Measurements from ENCODE around the gene RSU1. TPM values are rescaled to one million over a fixed set of nuclear protein-coding genes. Genes with fewer than 3 reads are reported as not detected.

RSU1 gene
- total and polyA plus RNA-seq, 2 donors (not counting 3 experiments of a cell fraction or from before 2014, with no cell fraction given), result 80.2 to 104 TPM

- intact Hi-C loops (cut with micrococcal nuclease), result no loop called here
- Histone ChIP-seq H3K27ac (ENCODE audit: insufficient read depth, low read depth, low read length) (no peak overlapping the region), H3K9me1 (replicated peaks; ENCODE audit: control insufficient read depth, extremely low read depth, insufficient read depth, low read length) (no peaks in the 10 kb centered on the region), H3K9me3 (replicated peaks; ENCODE audit: control insufficient read depth, insufficient read depth, low read length) (no peaks in the 10 kb centered on the region), H4K20me1 (replicated peaks; ENCODE audit: control insufficient read depth, extremely low read depth, insufficient read depth, low read length) (no peaks in the 10 kb centered on the region), H3K4me1 (ENCODE audit: control insufficient read depth, extremely low read depth, insufficient read depth, low read length) (no peaks in the 10 kb centered on the region), H3K79me2 (ENCODE audit: control insufficient read depth, insufficient read depth, low read length) (no peaks in the 10 kb centered on the region), H3K9ac (replicated peaks; ENCODE audit: extremely low read depth, insufficient read depth, low read length) (no peak overlapping the region), H3K4me2 (ENCODE audit: insufficient read depth, low read length) (no peak overlapping the region), H3K27me3 (ENCODE audit: control insufficient read depth in 2 of 2, insufficient read depth in 2 of 2, low read length in 2 of 2) (no peaks in the 10 kb centered on the region), H3K36me3 (ENCODE audit: control insufficient read depth in 2 of 2, extremely low read depth in 1 of 2, insufficient read depth in 2 of 2, low read length in 2 of 2) (no peaks in the 10 kb centered on the region), H3K4me3 (replicated peaks in 1 of 3; ENCODE audit: insufficient read depth in 1 of 3, low read depth in 1 of 3, low read length in 3 of 3) (no peak overlapping the region), H2AFZ (ENCODE audit: low read depth, low read length) (no peak overlapping the region)
- dilution Hi-C loops (cut with MboI; ENCODE audit: extremely low pct_ligation_motif_present, low sequenced_read_pairs), result no loop called here
- DNase-seq (ENCODE audit: low read depth, low spot score) (no peak), FAIRE-seq (no peak)
- POLR2A ChIA-PET, result interaction anchor here (0.6 kb wide), 1 partner anchor 65 kb away, joined by 3 read pairs; no protein-coding TSS in a partner anchor
- no peak for TF ChIP-seq MAX (IDR thresholded peaks at IDR 0.05; ENCODE audit: insufficient read depth, insufficient read length)
- TF ChIP-seq EZH2 (IDR thresholded peaks at IDR 0.05; ENCODE audit: borderline replicate concordance, low read depth, low read length, severe bottlenecking), result no peak
- TF ChIP-seq JUN (IDR thresholded peaks at IDR 0.05; ENCODE audit: borderline replicate concordance, insufficient read depth, insufficient read length, low read depth), result no peak
- TF ChIP-seq POLR2AphosphoS5 (IDR thresholded peaks at IDR 0.05; ENCODE audit: insufficient read depth, low read depth, low read length), result no peak
- TF ChIP-seq, protein P1, sequence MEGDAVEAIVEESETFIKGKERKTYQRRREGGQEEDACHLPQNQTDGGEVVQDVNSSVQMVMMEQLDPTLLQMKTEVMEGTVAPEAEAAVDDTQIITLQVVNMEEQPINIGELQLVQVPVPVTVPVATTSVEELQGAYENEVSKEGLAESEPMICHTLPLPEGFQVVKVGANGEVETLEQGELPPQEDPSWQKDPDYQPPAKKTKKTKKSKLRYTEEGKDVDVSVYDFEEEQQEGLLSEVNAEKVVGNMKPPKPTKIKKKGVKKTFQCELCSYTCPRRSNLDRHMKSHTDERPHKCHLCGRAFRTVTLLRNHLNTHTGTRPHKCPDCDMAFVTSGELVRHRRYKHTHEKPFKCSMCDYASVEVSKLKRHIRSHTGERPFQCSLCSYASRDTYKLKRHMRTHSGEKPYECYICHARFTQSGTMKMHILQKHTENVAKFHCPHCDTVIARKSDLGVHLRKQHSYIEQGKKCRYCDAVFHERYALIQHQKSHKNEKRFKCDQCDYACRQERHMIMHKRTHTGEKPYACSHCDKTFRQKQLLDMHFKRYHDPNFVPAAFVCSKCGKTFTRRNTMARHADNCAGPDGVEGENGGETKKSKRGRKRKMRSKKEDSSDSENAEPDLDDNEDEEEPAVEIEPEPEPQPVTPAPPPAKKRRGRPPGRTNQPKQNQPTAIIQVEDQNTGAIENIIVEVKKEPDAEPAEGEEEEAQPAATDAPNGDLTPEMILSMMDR (IDR thresholded peaks at IDR 0.05; ENCODE audit: extremely low read depth in 1 of 2, insufficient read depth in 1 of 2, low read depth in 1 of 2, low read length in 2 of 2), result no peak
- no peak for TF ChIP-seq POLR2A (IDR thresholded peaks at IDR 0.05; ENCODE audit: low read depth, low read length)
- TF ChIP-seq MYC (IDR thresholded peaks at IDR 0.05; ENCODE audit: low read depth, low read length), result no peak
- no peak for TF ChIP-seq FOS (IDR thresholded peaks at IDR 0.05; ENCODE audit: borderline replicate concordance, insufficient read depth, low read length)
- no peak for TF ChIP-seq GATA2 (IDR thresholded peaks at IDR 0.05; ENCODE audit: insufficient read depth, insufficient read length, low read depth, low read length)
- CTCF ChIA-PET, result interaction anchor here (1.4 kb wide), 1 partner anchor 171 kb away, joined by 3 read pairs; no protein-coding TSS in a partner anchor
- BruUV-seq (replicated peaks), result no TSS peak
Observed at GRCh38 chr10:16632996-16633395, 184.2 kb downstream of the RSU1 start.
